ENCODE results near the gene CD82. TPM values are rescaled to one million over a fixed set of nuclear protein-coding genes. Genes with fewer than 3 reads are reported as not detected.

Gene CD82
- total and polyA plus RNA-seq, 7 experiments from 2014 or later = 36.4 to 319 (median 57.2) TPM

GRCh38 chr11:44532809-44533208, 32.7 kb upstream of the CD82 start:
- Mint-ChIP-seq H3K27me3 (peaks cover 0 to 8% (median 3%) of the 10 kb centered on the region in 5 donors), H3K36me3 (peaks cover 0 to 4% (median 0%) of the 10 kb centered on the region in 5 donors), H3K9me3 (no peaks in the 10 kb centered on the region), H3K27ac (no peak overlapping the region), H3K4me3 (no peak overlapping the region), H3K4me1 (peaks cover 0 to 28% (median 8%) of the 10 kb centered on the region in 7 donors)
- Histone ChIP-seq H3K9me3 (ENCODE audit: control insufficient read depth in 2 of 3, low read length in 3 of 3) (no peaks in the 10 kb centered on the region), H3K27me3 (ENCODE audit: control insufficient read depth in 2 of 2, insufficient read depth in 2 of 2, low read length in 2 of 2) (no peaks in the 10 kb centered on the region), H3K4me1 (ENCODE audit: control insufficient read depth in 2 of 2, insufficient read depth in 2 of 2, low read length in 2 of 2) (no peaks in the 10 kb centered on the region), H3K36me3 (ENCODE audit: control insufficient read depth in 2 of 3, insufficient read depth in 3 of 3, low read length in 3 of 3) (no peaks in the 10 kb centered on the region), H3K4me3 (ENCODE audit: low read length) (no peak overlapping the region), H3K27ac (ENCODE audit: low read depth, low read length) (no peak overlapping the region)
- ChIA-PET CTCF (no interaction called here), POLR2A (no interaction called here)
- DNase-seq (no peak), ATAC-seq (no peak)
- intact Hi-C loops (cut with micrococcal nuclease) = no loop called here

GRCh38 chr11:44533921-44534711, 31.3 kb upstream of the CD82 start:
- DNase-seq (no peak), ATAC-seq (no peak)
- no peaks in the 10 kb centered on the region for H3K4me1 ChIP-seq (ENCODE audit: control insufficient read depth in 2 of 2, insufficient read depth in 2 of 2, low read length in 2 of 2)
- no peak overlapping the region for H3K27ac ChIP-seq (ENCODE audit: low read depth, low read length)
- H3K4me1 Mint-ChIP-seq = peaks cover 4 to 27% (median 9%) of the 10 kb centered on the region in 7 donors
- intact Hi-C loops (cut with micrococcal nuclease) = no loop called here
- no peaks in the 10 kb centered on the region for H3K36me3 ChIP-seq (ENCODE audit: control insufficient read depth in 2 of 3, insufficient read depth in 3 of 3, low read length in 3 of 3)
- H3K4me3 ChIP-seq (ENCODE audit: low read length) = no peak overlapping the region
- H3K9me3 Mint-ChIP-seq = no peaks in the 10 kb centered on the region
- H3K9me3 ChIP-seq (ENCODE audit: control insufficient read depth in 2 of 3, low read length in 3 of 3) = no peaks in the 10 kb centered on the region
- POLR2A ChIA-PET = no interaction called here
- no peak overlapping the region for H3K27ac Mint-ChIP-seq
- CTCF ChIA-PET = interaction anchor here (0.6 to 1.3 kb wide), 3 partner anchors 33 to 247 kb away, joined by 3 read pairs; no protein-coding TSS in a partner anchor
- no peaks in the 10 kb centered on the region for H3K27me3 ChIP-seq (ENCODE audit: control insufficient read depth in 2 of 2, insufficient read depth in 2 of 2, low read length in 2 of 2)
- H3K36me3 Mint-ChIP-seq = peaks cover 0 to 4% (median 0%) of the 10 kb centered on the region in 5 donors
- H3K27me3 Mint-ChIP-seq = peaks cover 0 to 8% (median 3%) of the 10 kb centered on the region in 5 donors
- peak overlapping the region in 1 of 10 donors; percentile 8 for H3K4me3 Mint-ChIP-seq

DNA sequence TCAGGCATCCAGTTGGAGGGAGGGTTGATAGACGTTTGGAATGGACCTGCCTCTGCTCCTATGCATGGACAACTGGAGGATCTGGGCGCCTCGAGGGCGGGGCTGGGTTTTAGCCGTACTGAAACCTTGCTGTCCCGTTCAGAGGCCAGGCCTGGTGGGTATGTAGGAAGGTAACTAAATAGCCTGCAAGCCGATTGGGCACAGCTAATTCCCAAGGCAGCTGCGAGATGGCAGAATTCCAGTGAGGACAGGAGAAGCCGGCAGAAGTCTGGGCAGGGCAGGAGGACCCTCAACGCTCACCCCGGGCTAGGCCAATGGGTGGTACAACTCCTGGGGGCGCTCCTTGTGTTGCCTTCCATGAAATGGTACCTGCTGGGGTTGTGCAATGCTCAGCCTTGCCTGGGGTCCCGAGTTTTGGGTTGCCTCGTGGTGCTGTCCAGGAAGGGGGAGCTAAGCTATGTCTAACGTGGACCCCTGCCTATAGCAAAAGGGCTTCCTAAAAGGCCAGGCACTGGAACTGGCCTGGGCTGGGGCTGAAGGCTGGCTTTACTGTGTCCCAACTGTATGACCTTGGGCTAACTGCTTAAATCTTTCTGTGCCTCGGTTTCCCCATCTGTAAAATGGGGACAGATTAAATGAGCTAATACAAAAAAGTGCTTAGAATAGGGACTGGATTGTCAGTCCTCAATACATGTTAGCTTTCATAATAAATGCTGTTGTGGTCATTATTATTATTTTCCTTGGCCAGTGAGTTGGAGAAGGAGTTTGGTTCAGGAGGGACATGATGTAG, 30.1 kb upstream of the CD82 start:
- Histone ChIP-seq H3K27me3 (ENCODE audit: control insufficient read depth in 2 of 2, insufficient read depth in 2 of 2, low read length in 2 of 2) (no peaks in the 10 kb centered on the region), H3K4me1 (ENCODE audit: control insufficient read depth in 2 of 2, insufficient read depth in 2 of 2, low read length in 2 of 2) (no peaks in the 10 kb centered on the region), H3K4me3 (ENCODE audit: low read length) (no peak overlapping the region), H3K36me3 (ENCODE audit: control insufficient read depth in 2 of 3, insufficient read depth in 3 of 3, low read length in 3 of 3) (no peaks in the 10 kb centered on the region), H3K9me3 (ENCODE audit: control insufficient read depth in 2 of 3, low read length in 3 of 3) (no peaks in the 10 kb centered on the region), H3K27ac (ENCODE audit: low read depth, low read length) (no peak overlapping the region)
- ChIA-PET POLR2A (no interaction called here), CTCF (interaction anchor here (0.7 to 5.4 kb wide), 5 partner anchors 12 to 402 kb away, joined by 3 to 20 read pairs (median 3); no protein-coding TSS in a partner anchor)
- no peak overlapping the region for H3K4me3 Mint-ChIP-seq
- DNase-seq = no peak
- intact Hi-C loops (cut with micrococcal nuclease) = no loop called here
- ATAC-seq = no peak
- no peaks in the 10 kb centered on the region for H3K9me3 Mint-ChIP-seq
- H3K4me1 Mint-ChIP-seq = peaks cover 0 to 19% (median 5%) of the 10 kb centered on the region in 7 donors
- H3K27me3 Mint-ChIP-seq = peaks cover 0 to 4% (median 3%) of the 10 kb centered on the region in 5 donors
- no peaks in the 10 kb centered on the region for H3K36me3 Mint-ChIP-seq
- H3K27ac Mint-ChIP-seq = no peak overlapping the region

GRCh38 chr11:44536788-44537516, 28.5 kb upstream of the CD82 start:
- Histone ChIP-seq H3K27me3 (ENCODE audit: control insufficient read depth in 2 of 2, insufficient read depth in 2 of 2, low read length in 2 of 2) (no peaks in the 10 kb centered on the region), H3K27ac (ENCODE audit: low read depth, low read length) (no peak overlapping the region), H3K36me3 (ENCODE audit: control insufficient read depth in 2 of 3, insufficient read depth in 3 of 3, low read length in 3 of 3) (no peaks in the 10 kb centered on the region), H3K9me3 (ENCODE audit: control insufficient read depth in 2 of 3, low read length in 3 of 3) (no peaks in the 10 kb centered on the region), H3K4me3 (ENCODE audit: low read length) (no peak overlapping the region), H3K4me1 (ENCODE audit: control insufficient read depth in 2 of 2, insufficient read depth in 2 of 2, low read length in 2 of 2) (no peaks in the 10 kb centered on the region)
- CTCF ChIA-PET = interaction anchor here (0.7 to 5.4 kb wide), 3 partner anchors 13 to 397 kb away, joined by 3 to 20 read pairs (median 4); no protein-coding TSS in a partner anchor
- Mint-ChIP-seq H3K27ac (no peak overlapping the region), H3K27me3 (peaks cover 0 to 4% (median 3%) of the 10 kb centered on the region in 5 donors), H3K4me3 (no peak overlapping the region), H3K4me1 (peaks cover 0 to 6% (median 0%) of the 10 kb centered on the region in 7 donors), H3K9me3 (no peaks in the 10 kb centered on the region), H3K36me3 (no peaks in the 10 kb centered on the region)
- intact Hi-C loops (cut with micrococcal nuclease) = no loop called here
- DNase-seq = no peak
- POLR2A ChIA-PET = no interaction called here
- ATAC-seq = no peak

DNA sequence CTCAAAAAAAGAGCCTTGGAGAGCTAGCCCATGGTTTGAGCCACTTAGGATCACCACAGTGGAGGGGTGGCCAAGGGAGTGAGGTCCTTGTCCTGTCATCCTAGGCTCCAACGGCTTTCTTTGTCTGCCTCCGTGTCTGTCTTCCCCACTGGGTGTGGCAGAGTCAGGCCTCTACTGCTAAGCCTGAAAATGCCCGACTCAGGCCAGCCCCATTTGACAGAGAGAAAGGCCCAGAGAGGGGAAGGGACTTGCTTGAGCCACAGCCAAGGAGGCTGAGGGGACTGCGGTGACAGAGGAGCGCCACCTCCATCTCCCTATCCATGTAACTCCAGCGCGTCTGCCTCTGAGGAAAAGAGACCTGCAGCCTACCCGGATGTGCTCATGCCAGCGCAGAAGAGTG, 27.8 kb upstream of the CD82 start:
- DNase-seq (no peak), ATAC-seq (no peak)
- Histone ChIP-seq H3K27ac (ENCODE audit: low read depth, low read length) (no peak overlapping the region), H3K4me1 (ENCODE audit: control insufficient read depth in 2 of 2, insufficient read depth in 2 of 2, low read length in 2 of 2) (no peaks in the 10 kb centered on the region), H3K36me3 (ENCODE audit: control insufficient read depth in 2 of 3, insufficient read depth in 3 of 3, low read length in 3 of 3) (no peaks in the 10 kb centered on the region), H3K27me3 (ENCODE audit: control insufficient read depth in 2 of 2, insufficient read depth in 2 of 2, low read length in 2 of 2) (no peaks in the 10 kb centered on the region), H3K9me3 (ENCODE audit: control insufficient read depth in 2 of 3, low read length in 3 of 3) (no peaks in the 10 kb centered on the region), H3K4me3 (ENCODE audit: low read length) (no peak overlapping the region)
- Mint-ChIP-seq H3K9me3 (no peaks in the 10 kb centered on the region), H3K4me3 (no peak overlapping the region), H3K27me3 (peaks cover 0 to 4% (median 3%) of the 10 kb centered on the region in 5 donors), H3K36me3 (no peaks in the 10 kb centered on the region), H3K4me1 (peaks cover 0 to 6% (median 0%) of the 10 kb centered on the region in 7 donors), H3K27ac (no peak overlapping the region)
- ChIA-PET CTCF (interaction anchor here (0.7 to 5.4 kb wide), 2 partner anchors 14 to 396 kb away, joined by 4 to 20 read pairs; no protein-coding TSS in a partner anchor), POLR2A (no interaction called here)
- intact Hi-C loops (cut with micrococcal nuclease) = loop anchor here (1.0 kb wide), 4 partner anchors 14 to 443 kb away; no protein-coding TSS in a partner anchor

GRCh38 chr11:44538375-44539054, 26.9 kb upstream of the CD82 start:
- Mint-ChIP-seq H3K27ac (peak overlapping the region in 1 of 9 donors; percentile 48), H3K36me3 (no peaks in the 10 kb centered on the region), H3K4me1 (peaks cover 0 to 6% (median 0%) of the 10 kb centered on the region in 7 donors), H3K9me3 (no peaks in the 10 kb centered on the region), H3K27me3 (peaks cover 0 to 4% (median 3%) of the 10 kb centered on the region in 5 donors), H3K4me3 (no peak overlapping the region)
- CTCF ChIA-PET = interaction anchor here (1.3 to 5.4 kb wide), 5 partner anchors 15 to 433 kb away, joined by 3 to 20 read pairs (median 5); partner anchors contain the start of gene CD82
- Histone ChIP-seq H3K4me3 (ENCODE audit: low read length) (no peak overlapping the region), H3K36me3 (ENCODE audit: control insufficient read depth in 2 of 3, insufficient read depth in 3 of 3, low read length in 3 of 3) (no peaks in the 10 kb centered on the region), H3K9me3 (ENCODE audit: control insufficient read depth in 2 of 3, low read length in 3 of 3) (no peaks in the 10 kb centered on the region), H3K27ac (ENCODE audit: low read depth, low read length) (no peak overlapping the region), H3K4me1 (ENCODE audit: control insufficient read depth in 2 of 2, insufficient read depth in 2 of 2, low read length in 2 of 2) (no peaks in the 10 kb centered on the region), H3K27me3 (ENCODE audit: control insufficient read depth in 2 of 2, insufficient read depth in 2 of 2, low read length in 2 of 2) (no peaks in the 10 kb centered on the region)
- DNase-seq = peak; percentile 26 to 74 (median 57)
- peak; percentile 90 for ATAC-seq
- POLR2A ChIA-PET = no interaction called here
- intact Hi-C loops (cut with micrococcal nuclease) = loop anchor here (1.0 kb wide), 4 partner anchors 15 to 444 kb away; no protein-coding TSS in a partner anchor

All from naive thymus-derived CD4-positive, alpha-beta T cell (primary cell).